Erythroblast (primary cell): ENCODE results near the gene ULK4.

Source experiments
- DNase-seq, 2 experiments: peaks; one replicate each; lab custom pipeline; 2025; lab: John Stamatoyannopoulos, UW
- GATA1 ChIP-seq: IDR thresholded peaks from 2 replicates; pipeline ENCODE4 v1.6.1; 2011; ENCODE audit warnings: low read depth, mild to moderate bottlenecking, control low read depth, low read length, moderate library complexity
- POLR2A ChIP-seq: IDR thresholded peaks from 2 replicates; pipeline ENCODE4 v1.6.1; 2011; ENCODE audit warnings: mild to moderate bottlenecking, low read length

The ULK4 gene

DNA sequence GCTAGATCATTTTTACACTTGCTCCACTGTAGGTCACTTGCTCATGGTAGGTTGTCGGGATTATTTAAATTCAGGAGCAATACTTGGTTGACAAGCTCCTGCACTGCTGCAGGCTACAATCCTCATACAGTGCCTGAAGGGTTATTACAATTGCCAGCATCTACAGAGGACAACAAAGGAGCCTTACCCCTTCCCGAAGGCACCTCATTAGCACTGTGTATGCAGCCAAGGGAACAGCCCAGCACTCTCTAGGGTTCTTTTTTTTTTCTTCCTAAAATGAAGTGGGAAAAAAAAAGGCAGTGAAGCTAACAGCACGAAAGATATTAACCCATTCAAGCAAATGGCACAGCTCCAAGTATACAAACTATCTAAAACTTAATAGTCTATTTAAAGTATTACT, 142.7 kb downstream of the ULK4 start:
- TF ChIP-seq GATA1 (no peak), POLR2A (no peak)
- DNase-seq, result no peak

DNA sequence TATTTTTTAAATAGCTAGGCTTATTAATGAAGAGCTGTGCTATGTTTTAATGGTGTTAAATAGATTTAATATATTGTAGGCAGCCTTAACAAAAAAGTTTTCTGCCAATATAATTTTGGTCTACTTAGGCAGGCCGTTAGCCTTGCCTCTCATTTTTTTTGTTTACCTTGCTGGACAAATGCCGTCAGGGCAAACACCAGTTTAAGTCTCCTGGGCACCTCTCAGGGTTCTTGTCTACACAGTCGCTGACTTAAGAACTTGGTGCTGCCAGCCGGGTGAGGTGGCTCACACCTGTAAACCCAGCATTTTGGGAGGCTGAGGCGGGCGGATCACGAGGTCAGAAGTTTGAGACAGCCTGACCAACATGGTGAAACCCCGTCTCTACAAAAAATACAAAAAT, 153.3 kb downstream of the ULK4 start:
- no peak for DNase-seq
- TF ChIP-seq POLR2A (no peak), GATA1 (no peak)

DNA sequence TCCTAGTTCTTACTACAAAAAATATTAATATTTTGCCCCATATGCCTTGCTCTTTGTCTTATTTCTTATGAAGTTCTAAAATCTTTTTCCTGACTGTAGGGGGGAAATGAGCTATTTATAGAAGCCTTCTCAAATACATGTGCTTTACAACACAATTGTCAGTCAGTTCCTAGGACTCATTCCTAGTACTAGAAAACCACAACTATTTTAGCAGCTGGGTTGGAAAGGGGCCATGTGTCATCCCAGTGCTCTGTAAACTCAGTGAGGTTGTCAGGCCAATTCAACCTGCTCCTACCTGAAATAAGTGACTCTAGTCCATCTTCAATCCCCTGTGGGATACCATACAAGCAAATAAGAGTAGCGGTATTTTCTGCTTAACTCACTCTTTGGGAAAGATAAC, 153.8 kb downstream of the ULK4 start:
- DNase-seq, result no peak
- no peak for TF ChIP-seq POLR2A
- TF ChIP-seq GATA1, result no peak

DNA sequence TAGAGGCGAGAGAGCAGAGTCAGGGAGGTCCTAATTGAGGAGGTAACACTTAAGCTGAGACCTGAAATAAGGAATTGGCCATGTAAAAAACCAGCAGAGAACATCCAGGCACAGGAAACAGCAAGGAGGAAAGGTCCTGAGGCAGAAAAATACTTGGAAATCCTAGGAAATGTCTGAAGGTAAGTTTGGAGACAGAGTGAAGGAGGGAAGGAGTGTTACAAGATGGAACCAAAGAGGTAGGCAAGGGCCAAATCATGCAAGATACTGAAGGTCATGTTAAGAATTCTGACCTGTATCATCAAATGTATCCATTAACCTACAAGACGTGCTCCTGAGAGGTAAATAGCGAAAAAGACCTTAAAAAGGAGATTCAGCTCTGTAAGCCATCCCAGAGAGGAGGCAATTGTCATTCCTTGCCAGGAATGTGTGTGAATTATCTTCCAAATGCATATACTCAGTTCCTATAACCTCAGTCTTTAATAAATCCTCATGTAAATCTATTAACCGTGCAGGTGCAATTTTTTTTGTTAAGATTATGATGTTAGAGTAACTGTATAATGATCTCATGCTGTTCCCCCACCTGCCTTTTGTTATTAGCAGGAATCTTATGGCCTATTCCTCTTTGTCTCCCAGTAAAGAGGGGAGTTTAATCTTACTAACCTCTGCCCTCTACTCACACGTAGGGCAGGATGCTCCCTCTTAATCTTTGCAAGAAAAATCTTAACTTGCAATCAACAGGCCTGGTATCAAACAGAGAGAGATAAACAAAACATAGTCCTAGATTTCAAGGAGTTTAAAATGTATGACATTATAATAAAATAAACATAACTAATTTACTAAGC, 166.9 kb downstream of the ULK4 start:
- TF ChIP-seq POLR2A (no peak), GATA1 (no peak)
- DNase-seq, result no peak

DNA sequence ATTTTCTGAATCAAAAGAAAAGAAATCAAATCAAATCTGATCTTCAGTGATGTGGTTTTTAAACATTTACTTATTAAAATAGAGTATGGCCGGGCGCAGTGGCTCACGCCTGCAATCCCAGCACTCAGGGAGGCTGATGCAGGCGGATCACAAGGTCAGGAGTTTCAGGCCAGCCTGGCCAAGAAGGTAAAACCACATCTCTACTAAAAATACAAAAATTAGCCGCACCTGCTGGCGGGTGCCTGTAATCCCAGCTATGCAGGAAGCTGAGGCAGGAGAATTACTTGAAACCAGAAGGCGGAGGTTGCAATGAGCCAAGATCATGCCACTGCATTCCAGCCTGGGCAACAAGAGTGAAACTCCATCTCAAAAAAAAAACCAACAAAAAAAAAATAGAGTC, 169.1 kb downstream of the ULK4 start:
- TF ChIP-seq POLR2A, result no peak
- TF ChIP-seq GATA1, result no peak
- no peak for DNase-seq

DNA sequence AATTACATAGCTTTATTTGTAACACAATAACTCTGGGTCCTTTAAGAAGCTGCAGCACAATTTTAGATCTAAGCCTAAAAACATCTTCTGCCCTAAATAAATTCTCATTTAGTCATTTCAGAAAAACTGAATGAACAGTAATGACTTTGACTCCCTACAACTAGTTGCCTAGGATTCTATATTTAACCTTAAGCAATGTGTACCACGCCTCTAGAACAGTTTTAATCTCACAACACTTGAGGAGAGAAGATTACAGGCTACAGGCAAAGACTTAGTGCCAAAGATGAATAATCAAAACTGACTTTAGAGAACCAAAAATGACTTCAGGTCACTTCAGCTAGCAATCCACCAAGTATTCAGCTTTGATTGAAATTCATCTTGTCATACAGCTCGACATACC, 192.8 kb downstream of the ULK4 start:
- TF ChIP-seq POLR2A, result no peak
- no peak for TF ChIP-seq GATA1
- no peak for DNase-seq

DNA sequence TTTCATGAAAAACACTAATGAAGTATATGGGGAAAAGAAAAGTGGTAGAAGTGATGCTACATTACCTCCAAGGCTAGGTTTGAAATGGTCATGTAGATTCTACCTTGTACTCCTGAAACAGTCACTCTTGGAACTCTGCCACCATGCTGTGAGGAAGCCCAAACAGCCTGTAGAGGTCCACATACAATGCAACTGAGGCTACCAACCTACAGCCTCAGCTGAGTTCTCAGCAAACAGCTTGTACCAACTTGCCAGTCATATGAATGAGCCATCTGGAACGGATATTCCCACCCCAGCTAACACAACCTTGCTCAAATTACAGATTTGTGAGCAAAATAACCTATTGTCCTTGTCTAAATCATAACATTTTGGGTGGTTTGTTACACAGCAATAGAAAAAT, 193.5 kb downstream of the ULK4 start:
- no peak for DNase-seq
- no peak for TF ChIP-seq POLR2A
- TF ChIP-seq GATA1, result no peak

DNA sequence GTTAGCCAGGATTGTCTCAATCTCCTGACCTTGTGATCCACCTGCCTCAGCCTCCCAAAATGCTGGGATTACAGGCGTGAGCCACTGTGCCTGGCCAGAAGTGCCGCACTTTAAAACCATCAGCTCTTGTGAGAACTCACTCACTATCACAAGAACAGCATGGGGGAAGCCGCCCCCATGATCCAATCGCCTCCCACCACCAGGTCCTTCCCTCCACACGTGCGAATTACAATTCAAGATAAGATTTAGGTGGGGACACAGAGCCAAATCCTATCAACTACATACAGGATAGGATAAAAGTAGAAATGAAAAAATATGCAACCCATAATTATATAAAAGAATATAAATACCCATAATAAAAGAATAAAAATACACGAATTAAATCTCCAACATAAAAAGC, 199.0 kb downstream of the ULK4 start:
- DNase-seq, result peak in 1 of 2 experiments; percentile 32

DNA sequence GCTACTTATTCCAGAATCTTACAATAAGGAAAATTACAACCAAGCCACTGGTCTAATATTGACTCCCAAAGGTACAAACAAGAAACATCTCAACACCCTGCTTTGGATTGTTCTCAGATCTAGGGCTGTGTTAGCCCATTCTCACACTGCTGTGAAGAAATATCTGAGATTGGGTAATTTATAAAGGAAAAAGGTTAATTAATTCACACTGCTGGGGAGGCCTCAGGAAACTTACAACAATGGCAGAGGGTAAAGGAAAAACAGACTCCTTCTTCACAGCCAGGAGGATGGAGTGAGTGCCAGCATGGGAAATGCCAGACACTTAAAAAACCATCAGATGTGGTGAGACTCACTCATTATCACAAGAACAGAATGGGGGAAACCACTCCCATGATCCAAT, 208.3 kb downstream of the ULK4 start:
- TF ChIP-seq POLR2A, result no peak
- TF ChIP-seq GATA1, result no peak
- DNase-seq, result no peak

DNA sequence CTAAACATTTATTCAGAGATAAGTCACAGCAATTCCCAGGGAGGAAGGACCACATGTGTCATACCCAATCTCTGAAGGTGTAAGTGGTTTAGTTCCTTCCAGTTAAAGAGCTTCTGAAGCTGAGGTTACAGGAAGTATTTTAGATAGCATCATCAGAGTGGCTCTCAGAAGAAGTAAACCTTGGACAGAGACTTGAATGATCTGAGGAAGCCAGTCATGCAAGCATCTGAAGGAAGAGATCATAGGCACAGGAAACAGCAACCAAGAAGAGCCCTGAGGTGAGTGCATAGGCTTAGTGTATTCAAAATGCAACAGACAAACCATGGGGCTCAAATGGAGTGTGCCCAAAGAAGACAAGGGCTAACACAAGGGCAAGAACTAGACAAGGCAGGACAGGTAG, 210.3 kb downstream of the ULK4 start:
- DNase-seq, result no peak
- TF ChIP-seq GATA1 (no peak), POLR2A (no peak)

DNA sequence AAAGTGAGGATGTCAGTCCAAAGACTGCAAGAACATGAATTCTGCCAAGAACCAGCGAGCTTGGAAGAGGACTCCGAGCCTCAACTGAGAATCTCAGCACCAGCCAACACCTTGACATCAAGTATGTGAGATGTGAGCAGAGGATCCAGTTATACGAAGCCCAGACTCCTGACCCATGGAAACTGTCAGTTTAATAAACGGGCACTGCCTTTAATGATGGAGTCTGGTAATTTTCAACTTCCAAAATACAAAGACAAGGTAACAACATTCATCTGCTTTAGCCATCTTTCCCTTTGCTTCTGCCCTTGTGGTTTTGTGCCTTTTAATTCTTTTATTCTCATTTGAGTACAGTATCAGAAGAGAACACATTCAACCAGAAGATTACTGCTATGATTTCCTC, 211.9 kb downstream of the ULK4 start:
- no peak for TF ChIP-seq GATA1
- TF ChIP-seq POLR2A, result no peak
- DNase-seq, result no peak

DNA sequence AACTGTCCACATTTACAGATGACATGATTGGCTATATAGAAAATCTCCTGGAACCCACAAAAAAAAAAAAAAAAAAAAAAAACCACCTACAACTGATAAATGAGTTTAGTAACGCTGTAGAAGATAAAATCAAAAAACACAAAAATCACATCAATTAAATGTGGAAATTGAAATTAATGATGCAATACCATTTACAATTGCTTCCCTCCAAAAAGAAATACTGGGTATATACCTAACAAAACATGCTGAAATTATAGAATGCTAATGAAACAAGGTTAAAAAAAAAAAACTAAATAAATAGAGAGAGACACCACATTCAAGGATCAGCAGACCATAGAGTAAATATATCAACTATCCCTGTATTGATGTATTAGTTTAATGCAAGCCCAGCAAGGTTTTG, 215.7 kb downstream of the ULK4 start:
- TF ChIP-seq POLR2A (no peak), GATA1 (no peak)

DNA sequence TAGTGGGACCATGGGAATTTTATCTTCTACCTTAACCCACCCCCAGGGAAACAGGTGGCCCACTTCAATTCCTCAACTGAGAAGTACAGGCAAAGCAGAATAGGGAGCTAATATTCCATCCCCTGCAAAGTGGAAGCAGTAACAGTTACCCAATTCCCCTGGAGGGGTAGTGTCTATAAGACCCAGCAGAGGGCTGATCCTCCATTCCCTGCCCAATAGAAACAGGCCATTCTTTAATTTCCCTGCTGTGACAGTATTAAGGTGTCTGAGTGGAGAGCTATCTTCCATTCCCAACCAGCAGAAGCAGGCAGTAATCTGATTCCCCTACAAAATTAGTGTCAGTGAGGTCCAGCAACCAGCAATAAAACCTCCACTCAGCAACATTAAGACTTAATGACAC, 219.8 kb downstream of the ULK4 start:
- no peak for DNase-seq
- TF ChIP-seq POLR2A (no peak), GATA1 (no peak)

More for the DNA sequence above, 215.7 kb downstream of the ULK4 start:
- no peak for DNase-seq

DNA sequence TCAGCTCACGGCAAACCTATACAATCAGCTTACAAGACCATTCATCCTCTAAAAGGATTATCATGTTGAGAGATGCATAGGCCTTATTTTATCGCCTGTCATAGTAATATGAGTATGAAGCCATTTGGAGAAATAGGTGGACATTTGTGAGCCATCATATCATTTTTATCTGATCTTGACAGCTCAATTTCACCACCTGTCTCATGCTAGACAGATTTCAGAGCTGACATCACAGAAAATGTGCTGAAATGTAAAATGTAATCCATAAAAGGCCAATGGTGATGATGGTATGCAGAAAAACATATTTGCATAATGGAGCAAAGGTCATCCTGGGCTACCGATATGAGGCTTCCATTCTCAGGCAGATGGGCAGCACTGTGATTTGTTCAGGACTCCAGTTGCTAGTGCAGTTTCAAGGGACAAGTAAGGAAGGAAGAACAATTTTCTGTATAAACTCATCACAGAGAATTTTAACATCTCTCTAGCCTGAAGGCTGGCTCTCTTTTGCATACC, 221.5 kb downstream of the ULK4 start:
- no peak for TF ChIP-seq GATA1
- TF ChIP-seq POLR2A, result no peak
- DNase-seq, result no peak

DNA sequence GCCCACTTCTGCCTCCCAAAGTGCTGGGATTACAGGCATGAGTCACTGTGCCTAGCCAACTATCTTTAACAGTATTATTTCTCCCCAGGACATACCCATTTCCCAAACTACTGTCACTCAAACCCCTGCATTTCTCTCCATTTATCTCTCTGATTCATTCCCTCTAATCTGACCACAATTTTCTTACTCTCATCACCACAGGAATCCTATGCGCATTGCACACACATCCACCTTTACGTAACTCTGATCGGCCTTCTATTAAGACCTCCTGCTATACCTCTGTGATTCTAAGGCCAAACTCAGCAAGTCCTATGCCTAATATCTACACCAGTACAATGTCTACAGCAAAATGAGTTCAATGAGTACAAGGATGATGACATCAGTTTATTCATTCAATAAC, 235.0 kb downstream of the ULK4 start:
- DNase-seq, result no peak
- TF ChIP-seq GATA1 (no peak), POLR2A (no peak)

DNA sequence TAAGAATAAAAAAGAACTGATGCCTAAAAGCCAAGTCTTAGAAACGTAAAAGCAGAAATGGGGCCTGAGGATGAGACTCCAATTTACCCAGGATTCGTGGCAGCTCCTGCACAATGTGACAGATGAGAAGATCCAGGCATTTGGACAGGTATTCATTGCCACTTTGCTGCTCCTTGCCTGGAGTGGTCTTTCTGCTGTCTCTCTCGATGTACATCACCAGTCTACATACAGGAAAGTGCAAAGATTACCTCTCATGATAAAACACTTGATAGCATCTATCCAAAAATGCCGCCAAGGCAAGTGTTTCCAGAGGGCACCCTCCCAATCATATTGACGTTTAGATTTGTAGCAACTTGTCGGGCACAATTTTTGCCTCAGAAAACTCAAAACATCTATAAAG, 244.3 kb downstream of the ULK4 start:
- no peak for DNase-seq
- no peak for TF ChIP-seq POLR2A
- TF ChIP-seq GATA1, result no peak

DNA sequence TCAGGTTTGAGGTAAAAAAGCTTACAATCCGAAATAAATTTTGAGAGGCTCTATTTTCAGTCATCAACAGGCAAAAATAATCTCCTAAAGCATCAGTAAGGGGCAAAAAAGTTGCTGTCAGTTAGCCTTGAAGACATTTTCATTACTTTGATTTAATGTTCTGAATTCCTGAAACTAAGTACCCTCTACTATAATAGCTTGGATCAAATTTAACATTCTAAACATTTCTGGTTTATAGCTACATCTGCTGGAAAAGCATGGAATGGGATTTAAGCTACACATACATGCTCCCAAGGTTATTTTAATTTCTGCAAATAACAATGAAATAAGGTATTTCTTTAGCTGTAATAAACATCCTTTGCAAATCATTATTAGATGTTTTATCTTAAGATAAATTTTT, 245.4 kb downstream of the ULK4 start:
- TF ChIP-seq GATA1, result no peak
- no peak for TF ChIP-seq POLR2A
- DNase-seq, result no peak
